NCI-H128 (cell line): ENCODE results near the gene ZXDC.
A peak's percentile ranks its signal among the peaks of the same experiment; 100 is the strongest.

Experiments
- DNase-seq: peaks from one replicate; lab custom pipeline; 2025; ENCODE audit not compliant: unreplicated experiment; lab: John Stamatoyannopoulos, UW

Gene ZXDC

DNA sequence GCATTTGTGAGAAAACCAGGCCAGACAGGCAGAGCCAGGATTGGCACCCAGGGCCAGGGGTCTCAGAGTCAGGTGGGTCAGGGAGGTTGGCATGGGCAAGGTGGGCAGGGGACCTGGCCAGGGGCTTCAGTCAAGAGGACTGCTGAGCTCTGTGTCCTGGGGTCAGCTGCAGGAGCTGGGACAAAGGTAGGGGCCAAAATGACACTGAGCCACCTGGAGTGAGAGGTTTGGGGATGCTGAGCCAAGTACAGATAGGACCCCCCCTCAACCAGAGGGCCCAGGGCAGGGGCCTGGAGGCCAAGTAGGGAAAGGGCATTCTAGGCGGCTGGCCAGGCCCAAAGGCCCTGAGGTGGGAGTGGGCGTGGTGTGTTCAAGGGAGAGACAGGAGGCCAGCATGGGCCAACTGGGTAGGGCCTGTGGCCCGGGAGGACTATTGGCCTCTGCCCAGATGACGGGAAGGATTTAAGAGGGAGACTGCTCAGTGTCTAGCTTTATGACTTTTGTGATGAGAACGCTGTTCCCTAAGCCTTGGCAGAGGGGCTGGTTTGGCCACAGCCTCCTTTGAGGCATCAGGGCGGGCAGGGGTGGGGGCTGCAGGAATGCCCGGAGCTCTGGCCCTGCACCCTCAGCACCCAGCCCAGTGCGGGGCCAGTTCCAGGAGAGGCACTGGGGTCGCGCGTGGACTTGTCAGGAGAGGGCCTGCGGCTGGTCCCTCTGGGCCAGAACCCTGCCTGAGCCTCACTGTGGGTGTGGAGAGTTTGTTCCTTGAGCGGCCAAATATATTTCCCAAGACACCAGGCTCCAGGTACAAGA, 77.9 kb downstream of the ZXDC start:
- no peak for DNase-seq

- no peak for DNase-seq
Measured at GRCh38 chr3:126396536-126396935, 79.2 kb downstream of the ZXDC start.

- DNase-seq: no peak
Measured at GRCh38 chr3:126395846-126396513, 79.7 kb downstream of the ZXDC start.

- DNase-seq: no peak
Measured at GRCh38 chr3:126394977-126395321, 80.7 kb downstream of the ZXDC start.

DNA sequence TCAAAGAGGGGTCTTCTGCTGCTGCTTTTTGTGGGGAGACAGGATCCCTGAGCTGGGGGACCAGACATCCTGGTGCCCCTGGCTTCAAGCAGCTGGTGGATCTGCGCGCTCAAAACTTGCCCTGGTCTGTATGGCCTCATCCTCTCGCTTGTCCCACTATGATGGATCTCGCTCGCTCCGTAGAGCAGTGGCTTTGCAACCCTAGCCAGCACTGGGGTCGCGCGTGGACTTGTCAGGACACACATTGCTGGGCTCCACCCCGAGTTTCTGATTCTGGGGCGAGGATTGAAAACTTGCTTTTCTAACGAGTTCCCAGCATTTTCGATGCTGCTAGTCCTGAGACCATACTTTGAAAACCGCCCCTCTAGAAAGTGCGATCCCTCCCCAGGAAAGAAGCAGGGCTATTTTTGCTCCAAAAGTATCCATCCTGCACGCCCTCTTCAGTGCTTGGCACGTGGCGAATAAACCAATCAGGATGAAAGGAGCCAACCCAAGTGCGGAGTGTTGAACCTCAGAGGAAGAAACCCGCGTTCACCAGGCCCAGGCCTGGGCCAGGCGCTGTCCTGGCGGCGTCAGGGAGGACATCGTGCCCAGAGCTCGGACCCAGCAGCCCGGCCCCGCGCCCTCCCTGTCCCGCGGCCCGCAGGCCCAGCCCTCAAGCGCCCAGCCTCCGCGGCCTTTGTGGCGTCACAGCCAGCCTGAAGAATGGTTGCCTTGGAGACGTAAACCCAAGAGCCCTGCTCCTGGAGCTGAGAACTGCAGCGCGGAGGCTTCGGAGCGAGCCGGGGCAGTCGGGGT, 81.3 kb downstream of the ZXDC start, which contains the start of gene CFAP100:
Gene CFAP100 (plus strand): TSS at position 731 of the 798 bp plus-strand sequence. CDS start 1,092 bp downstream, outside the sequence.
- DNase-seq: no peak

DNA sequence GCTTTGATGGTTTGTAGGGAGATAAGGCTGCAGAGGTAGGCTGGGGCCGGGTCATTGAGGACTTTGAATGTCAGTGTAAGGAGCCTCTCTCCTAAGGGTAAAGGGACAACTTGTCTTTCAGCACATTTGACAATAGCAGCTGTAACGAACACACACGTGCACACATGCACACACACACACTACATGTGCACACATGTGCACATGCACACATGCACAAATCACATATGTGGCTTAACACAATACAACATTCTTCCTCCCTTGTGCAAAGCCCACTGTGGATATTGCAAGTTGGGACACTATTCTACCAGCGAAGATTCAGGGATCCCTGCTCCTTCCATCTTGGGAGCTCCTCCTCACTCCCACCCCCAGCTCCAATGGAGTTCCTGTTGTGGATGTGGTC, 82.1 kb downstream of the ZXDC start:
- no peak for DNase-seq

GRCh38 chr3:126392246-126392645, 83.4 kb downstream of the ZXDC start:
- DNase-seq: no peak

- DNase-seq: no peak
Measured at GRCh38 chr3:126391631-126392030, 84.1 kb downstream of the ZXDC start.

DNA sequence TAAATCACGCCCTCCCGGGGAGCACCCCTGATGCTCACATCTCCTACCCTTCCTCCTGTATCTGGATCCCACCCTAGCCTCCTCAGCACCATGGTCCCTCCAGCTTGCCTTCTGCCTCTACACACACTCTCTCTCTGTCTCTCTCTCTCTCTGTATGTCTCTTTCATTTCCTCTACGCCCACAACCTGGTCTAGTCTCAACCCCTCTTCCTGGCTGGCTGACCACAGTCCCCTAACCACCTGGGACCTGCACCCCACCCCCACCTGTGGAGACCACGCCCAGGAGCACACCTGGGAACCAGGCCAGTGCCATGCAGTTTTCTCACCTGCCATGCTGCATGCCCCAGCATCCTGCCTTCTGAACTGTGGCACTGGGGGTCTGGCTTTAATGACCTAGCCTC, 84.9 kb downstream of the ZXDC start:
- no peak for DNase-seq

- DNase-seq: no peak
Measured at GRCh38 chr3:126390201-126390600, 85.5 kb downstream of the ZXDC start.

DNA sequence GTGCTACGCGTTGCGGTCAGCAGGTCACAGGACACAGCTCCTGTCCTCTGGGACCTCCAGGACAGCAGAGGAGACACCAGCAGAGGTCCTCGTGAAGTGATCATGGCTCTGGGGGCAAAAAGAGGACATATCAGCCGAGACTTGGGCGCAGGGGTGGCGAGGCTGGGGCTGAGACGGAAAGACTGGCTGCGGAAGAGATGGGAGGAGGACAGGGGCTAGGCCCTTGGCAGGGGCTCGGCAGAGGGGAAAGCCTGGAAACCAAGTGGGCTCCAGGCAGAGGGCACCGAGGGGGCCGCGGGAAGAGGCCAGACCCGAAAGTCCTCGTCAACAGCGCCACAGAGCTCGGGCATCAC, 85.9 kb downstream of the ZXDC start:
- no peak for DNase-seq

GRCh38 chr3:126389112-126389793, 86.4 kb downstream of the ZXDC start:
- peak; percentile 37 for DNase-seq
